Muscle of leg (tissue), 11 donors: Measurements from ENCODE around the gene GORAB. TPM values are rescaled to one million over a fixed set of nuclear protein-coding genes. Genes with fewer than 3 reads are reported as not detected.
A peak's percentile ranks its signal among the peaks of the same experiment; 100 is the strongest.

Source experiments
- DNase-seq: peaks from one replicate; pipeline ENCODE4 v3.0.0; 2013
- H3K27ac ChIP-seq: one replicate; pipeline ENCODE4 v1.5.1; 2013; ENCODE audit warnings: mild to moderate bottlenecking, low read length, control low read depth
- H3K27me3 ChIP-seq: one replicate; pipeline ENCODE4 v1.6.1; 2013; ENCODE audit warnings: low read length; ENCODE audit not compliant: control insufficient read depth, insufficient read depth
- H3K36me3 ChIP-seq: one replicate; pipeline ENCODE4 v1.6.1; 2013; ENCODE audit warnings: low read length; ENCODE audit not compliant: control insufficient read depth, insufficient read depth
- H3K4me1 ChIP-seq: one replicate; pipeline ENCODE4 v1.6.1; 2013; ENCODE audit warnings: low read length; ENCODE audit not compliant: control insufficient read depth, insufficient read depth
- H3K4me3 ChIP-seq: one replicate; pipeline ENCODE4 v1.5.1; 2013; ENCODE audit warnings: low read length, control low read depth
- H3K9me3 ChIP-seq: replicated peaks from 2 replicates; pipeline ENCODE4 v1.6.1; 2013; ENCODE audit warnings: low read depth, low read length; ENCODE audit not compliant: control insufficient read depth
- WGBS: methylation state at CpG from one replicate; pipeline ENCODE4 v1.1.5; 2013; ENCODE audit warnings: missing lambda C conversion rate; ENCODE audit not compliant: insufficient coverage; 5-methylcytosine and 5-hydroxymethylcytosine counted together
- polyA plus RNA-seq, 8 donors: library from polyadenylated mRNA; unstranded; fragments of 120-200 nt; gene quantifications; one replicate each; pipeline versions ENCODE4 v1.2.1 to v1.2.3, GENCODE V29; 2013; ENCODE audit warnings: inconsistent platforms in 1 of 8, low replicate concordance in 1 of 8; ENCODE audit not compliant: insufficient read length in 8 of 8, insufficient read depth in 1 of 8
- total RNA-seq: library from RNA; stranded (reverse); fragments of 120-200 nt; gene quantifications from one replicate; pipeline ENCODE4 v1.2.4, GENCODE V29; 2013

GORAB gene
- total and polyA plus RNA-seq, 9 donors, result 11.5 to 19.7 (median 15.0) TPM

- H3K9me3 ChIP-seq, result no peaks in the 10 kb centered on the region
- H3K27me3 ChIP-seq, result no peaks in the 10 kb centered on the region
- H3K36me3 ChIP-seq, result no peaks in the 10 kb centered on the region
- peak; percentile 95 for DNase-seq
- 19% methylated on average over 7 of the region's 11 CpGs for WGBS
- peaks cover 6% of the 10 kb centered on the region for H3K4me1 ChIP-seq
- H3K27ac ChIP-seq, result peak overlapping the region; percentile 81
- H3K4me3 ChIP-seq, result no peak overlapping the region
These were observed 54.6 kb downstream of the GORAB start for GRCh38 chr1:170586321-170587252.

GRCh38 chr1:170587253-170587593 is 55.3 kb downstream of the GORAB start:
- Histone ChIP-seq H3K9me3 (no peaks in the 10 kb centered on the region), H3K4me1 (peaks cover 6% of the 10 kb centered on the region), H3K27me3 (no peaks in the 10 kb centered on the region), H3K36me3 (no peaks in the 10 kb centered on the region), H3K4me3 (no peak overlapping the region), H3K27ac (peak overlapping the region; percentile 56)
- no CpG with 5 or more reads among the region's 4 CpGs for WGBS
- DNase-seq, result no peak

GRCh38 chr1:170590921-170591705 is 59.1 kb downstream of the GORAB start:
- no peak overlapping the region for H3K27ac ChIP-seq
- no peaks in the 10 kb centered on the region for H3K36me3 ChIP-seq
- no peak overlapping the region for H3K4me3 ChIP-seq
- no peaks in the 10 kb centered on the region for H3K9me3 ChIP-seq
- no peaks in the 10 kb centered on the region for H3K27me3 ChIP-seq
- no peak for DNase-seq
- H3K4me1 ChIP-seq, result peaks cover 15% of the 10 kb centered on the region
- 50% methylated on average over 1 of the region's 13 CpGs for WGBS

GRCh38 chr1:170592591-170593111 is 60.7 kb downstream of the GORAB start:
- Histone ChIP-seq H3K4me1 (peaks cover 8% of the 10 kb centered on the region), H3K27ac (no peak overlapping the region), H3K27me3 (no peaks in the 10 kb centered on the region), H3K36me3 (no peaks in the 10 kb centered on the region), H3K9me3 (peaks cover 4% of the 10 kb centered on the region), H3K4me3 (no peak overlapping the region)
- DNase-seq, result no peak
- WGBS, result no CpG with 5 or more reads among the region's 2 CpGs

- Histone ChIP-seq H3K36me3 (no peaks in the 10 kb centered on the region), H3K27ac (peak overlapping the region; percentile 63), H3K4me3 (no peak overlapping the region), H3K9me3 (peaks cover 4% of the 10 kb centered on the region), H3K27me3 (no peaks in the 10 kb centered on the region), H3K4me1 (peaks cover 8% of the 10 kb centered on the region)
- WGBS, result 29% methylated on average over 1 of the region's 5 CpGs
- peak; percentile 57 for DNase-seq
These were observed 61.4 kb downstream of the GORAB start for GRCh38 chr1:170593173-170594011.

GRCh38 chr1:170594066-170594626 is 62.2 kb downstream of the GORAB start:
- peaks cover 8% of the 10 kb centered on the region for H3K4me1 ChIP-seq
- H3K9me3 ChIP-seq, result peaks cover 4% of the 10 kb centered on the region
- 31% methylated on average over 3 of the region's 5 CpGs for WGBS
- no peaks in the 10 kb centered on the region for H3K27me3 ChIP-seq
- H3K36me3 ChIP-seq, result no peaks in the 10 kb centered on the region
- peak overlapping the region; percentile 31 for H3K27ac ChIP-seq
- DNase-seq, result peak; percentile 38
- no peak overlapping the region for H3K4me3 ChIP-seq

GRCh38 chr1:170596701-170597100 is 64.7 kb downstream of the GORAB start:
- Histone ChIP-seq H3K27me3 (no peaks in the 10 kb centered on the region), H3K4me3 (no peak overlapping the region), H3K4me1 (peaks cover 8% of the 10 kb centered on the region), H3K27ac (no peak overlapping the region), H3K36me3 (no peaks in the 10 kb centered on the region), H3K9me3 (peaks cover 7% of the 10 kb centered on the region)
- no CpG with 5 or more reads among the region's 5 CpGs for WGBS
- DNase-seq, result no peak

- no peaks in the 10 kb centered on the region for H3K27me3 ChIP-seq
- no CpG with 5 or more reads among the region's 1 CpG for WGBS
- H3K27ac ChIP-seq, result no peak overlapping the region
These were observed 66.7 kb downstream of the GORAB start for GRCh38 chr1:170598618-170599017.

GRCh38 chr1:170599033-170599432 is 67.1 kb downstream of the GORAB start:
- no peak overlapping the region for H3K4me3 ChIP-seq
- no peaks in the 10 kb centered on the region for H3K36me3 ChIP-seq
- DNase-seq, result no peak
- H3K4me1 ChIP-seq, result peaks cover 4% of the 10 kb centered on the region
- no peak overlapping the region for H3K27ac ChIP-seq
- H3K9me3 ChIP-seq, result peaks cover 9% of the 10 kb centered on the region
- no peaks in the 10 kb centered on the region for H3K27me3 ChIP-seq

More at GRCh38 chr1:170598618-170599017, 66.7 kb downstream of the GORAB start:
- H3K36me3 ChIP-seq, result no peaks in the 10 kb centered on the region
- no peak for DNase-seq
- H3K9me3 ChIP-seq, result peaks cover 9% of the 10 kb centered on the region
- peaks cover 6% of the 10 kb centered on the region for H3K4me1 ChIP-seq
- H3K4me3 ChIP-seq, result no peak overlapping the region
